GM12878 (cell line): ENCODE data around the gene SSR2. TPM values are rescaled to one million over a fixed set of nuclear protein-coding genes. Genes with fewer than 3 reads are reported as not detected.

Source experiments
- ATAC-seq: fragments of 200-7000 bp; cut with Tn5 transposase; 3 replicates; pipeline ENCODE4 v1.9.1; 2020; ENCODE audit warnings: mild to moderate bottlenecking, moderate library complexity
- BruUV-seq: library from RNA; stranded (reverse); fragments of 400-500 nt; replicated peaks from 2 replicates; lab custom pipeline; 2021; lab: Mats Ljungman, UMichigan
- CTCF ChIA-PET: fragments of 300-600 bp; sonication (Branson Sonifier 250); formaldehyde crosslinking; extraction: SDS; loops from one replicate; lab custom pipeline; 2021; ENCODE audit warnings: inconsistent platforms; lab: Yijun Ruan, JAX
- POLR2A ChIA-PET: fragments of 350-600 bp; formaldehyde crosslinking; extraction: SDS; loops from one replicate; lab custom pipeline; 2021; ENCODE audit warnings: inconsistent platforms; lab: Charles Lee
- RAD21 ChIA-PET: fragments of 300-600 bp; sonication (Branson Sonifier 250); formaldehyde crosslinking; loops from one replicate; lab custom pipeline; 2023; ENCODE audit warnings: antibody characterized with exemption; ENCODE audit not compliant: unreplicated experiment; lab: Charles Lee
- SMC1A ChIA-PET: fragments of 300-600 bp; sonication (Branson Sonifier 250); formaldehyde crosslinking; loops from one replicate; lab custom pipeline; 2023; ENCODE audit not compliant: unreplicated experiment, uncharacterized antibody; lab: Charles Lee
- DNase-seq: peaks from one replicate; pipeline ENCODE4 v3.0.0-alpha.2; 2011; ENCODE audit warnings: low read depth, low spot score
- FAIRE-seq: peaks from 3 replicates; lab custom pipeline; 2011; peaks lifted over from hg19 to GRCh38; lab: Jason Lieb, UNC
- H2AFZ ChIP-seq: 2 replicates; pipeline ENCODE4 v1.6.0; 2011; ENCODE audit warnings: low read depth, low read length, control low read depth; ENCODE audit not compliant: control insufficient read depth
- H3K27ac ChIP-seq: 2 replicates; pipeline ENCODE4 v1.5.1; 2011; ENCODE audit warnings: control low read depth; ENCODE audit not compliant: control insufficient read depth, insufficient read depth
- H3K27me3 ChIP-seq, 2 experiments: replicated peaks in 1 of 2; 2 replicates each; pipeline versions ENCODE4 v1.6.0 to v1.6.1; 2011; ENCODE audit warnings: low read length in 1 of 2; ENCODE audit not compliant: control insufficient read depth in 2 of 2, insufficient read depth in 2 of 2
- H3K36me3 ChIP-seq, 2 experiments: 2 replicates each; pipeline ENCODE4 v1.5.1; 2011; ENCODE audit warnings: low read length in 1 of 2; ENCODE audit not compliant: control insufficient read depth in 2 of 2, insufficient read depth in 2 of 2
- H3K4me1 ChIP-seq: 2 replicates; pipeline ENCODE4 v1.6.1; 2011; ENCODE audit warnings: mild to moderate bottlenecking, low read length, moderate library complexity, mixed read lengths; ENCODE audit not compliant: control insufficient read depth, insufficient read depth
- H3K4me2 ChIP-seq: 2 replicates; pipeline ENCODE4 v1.6.0; 2011; ENCODE audit warnings: control low read depth; ENCODE audit not compliant: control insufficient read depth, insufficient read depth
- H3K4me3 ChIP-seq: fragments of 200-600 bp; sonication (generic); 2 replicates; pipeline ENCODE4 v1.5.1; 2016
- H3K79me2 ChIP-seq: 2 replicates; pipeline ENCODE4 v1.6.0; 2011; ENCODE audit warnings: low read length; ENCODE audit not compliant: control insufficient read depth, insufficient read depth
- H3K9ac ChIP-seq: 2 replicates; pipeline ENCODE4 v1.8.0; 2011; ENCODE audit warnings: low read length, control low read depth, mixed read lengths; ENCODE audit not compliant: control insufficient read depth, insufficient read depth
- H3K9me3 ChIP-seq: replicated peaks from 3 replicates; pipeline ENCODE4 v1.5.1; 2011; ENCODE audit warnings: mild to moderate bottlenecking, low read length; ENCODE audit not compliant: control insufficient read depth, insufficient read depth
- H4K20me1 ChIP-seq: 2 replicates; pipeline ENCODE4 v1.6.0; 2011; ENCODE audit not compliant: control insufficient read depth, insufficient read depth
- DPF2 ChIP-seq: fragments of 450-650 bp; IDR thresholded peaks from 2 replicates; pipeline ENCODE4 v1.6.1; 2017; ENCODE audit warnings: mild to moderate bottlenecking
- HCFC1 ChIP-seq: fragments of 150-350 bp; IDR thresholded peaks from 2 replicates; pipeline ENCODE4 v1.6.1; 2014; ENCODE audit warnings: low read length
- MEF2A ChIP-seq: IDR thresholded peaks from 2 replicates; pipeline ENCODE4 v1.6.1; 2011; ENCODE audit warnings: low read depth, mild to moderate bottlenecking, low read length, moderate library complexity; ENCODE audit not compliant: insufficient read depth
- NBN ChIP-seq: fragments of 450-650 bp; IDR thresholded peaks from 2 replicates; pipeline ENCODE4 v1.6.1; 2016
- PAX5 ChIP-seq: IDR thresholded peaks from 2 replicates; pipeline ENCODE4 v1.6.1; 2011; ENCODE audit warnings: low read depth, low read length, borderline replicate concordance
- PAX8 ChIP-seq: fragments of 450-650 bp; IDR thresholded peaks from 2 replicates; pipeline ENCODE4 v1.6.1; 2017; ENCODE audit warnings: mild to moderate bottlenecking, moderate library complexity
- POLR2AphosphoS2 ChIP-seq: IDR thresholded peaks from 2 replicates; pipeline ENCODE4 v1.6.1; 2011; ENCODE audit warnings: low read depth, mild to moderate bottlenecking, low read length, improper control_type of control experiment, moderate library complexity
- RAD51 ChIP-seq: fragments of 450-650 bp; IDR thresholded peaks from 2 replicates; pipeline ENCODE4 v1.6.1; 2016; ENCODE audit warnings: moderate library complexity, mild to moderate bottlenecking, inconsistent platforms
- SREBF2 ChIP-seq: IDR thresholded peaks from 2 replicates; pipeline ENCODE4 v1.6.1; 2012; ENCODE audit warnings: mild to moderate bottlenecking, low read length
- TARDBP ChIP-seq: IDR thresholded peaks from 2 replicates; pipeline ENCODE4 v1.6.1; 2016; ENCODE audit warnings: borderline replicate concordance
- TBL1XR1 ChIP-seq: IDR thresholded peaks from 2 replicates; pipeline ENCODE4 v1.6.1; 2012; ENCODE audit warnings: low read depth, low read length, improper control_type of control experiment
- YBX1 ChIP-seq: fragments of 450-650 bp; IDR thresholded peaks from 2 replicates; pipeline ENCODE4 v1.6.1; 2016; ENCODE audit warnings: antibody characterized with exemption
- WGBS: methylation state at CpG from one replicate; pipeline ENCODE4 v1.1.6; 2016; ENCODE audit warnings: low lambda C conversion rate; ENCODE audit not compliant: insufficient replicate concordance, insufficient coverage; ENCODE audit errors: missing lambda C conversion rate; 5-methylcytosine and 5-hydroxymethylcytosine counted together
- in situ Hi-C: fragments of 300-500 bp; cut with MboI; formaldehyde crosslinking; loops from 9 replicates; pipeline ENCODE4 v1.14.3; 2018; ENCODE audit warnings: mixed read lengths
- intact Hi-C: fragments of 100-400 bp; cut with micrococcal nuclease; formaldehyde crosslinking; loops from one replicate; pipeline ENCODE4 v1.14.2; 2022; ENCODE audit not compliant: unreplicated experiment
- polyA plus RNA-seq, 11 experiments: library from polyadenylated mRNA; depleted of rRNA in 4 of 11; unstranded in 6 of 11; stranded (reverse) in 5 of 11; fragments of >200 nt; fragmentation: Nextera tagmentation in 4 of 11; fragmentation: Illumina TruSeq in 1 of 11; extraction: Ambion mirVana in 4 of 11; extraction: Trizol in 1 of 11; gene quantifications; 1 replicate in 1 of 11; 2 replicates in 10 of 11; pipeline versions ENCODE4 v1.2.1 to v1.2.3, GENCODE V29; 2011 to 2016; ENCODE audit warnings: inconsistent platforms in 2 of 11, missing spikeins in 2 of 11, low read depth in 1 of 11
- total RNA-seq, 4 experiments: library from RNA; depleted of rRNA in 3 of 4; stranded (reverse); fragments of >200 nt in 3 of 4; fragmentation: Illumina TruSeq in 1 of 4; extraction: Trizol in 1 of 4; gene quantifications; 2 replicates each; pipeline versions ENCODE4 v1.2.1 to v1.2.3, GENCODE V29; 2013 to 2021
- TF ChIP-seq, protein P1 (sequence below): fragments of 450-650 bp; IDR thresholded peaks from 2 replicates; pipeline ENCODE4 v1.6.1; 2016; ENCODE audit warnings: mild to moderate bottlenecking
- TF ChIP-seq, protein P2 (sequence below): fragments of 450-650 bp; IDR thresholded peaks from 2 replicates; pipeline ENCODE4 v1.6.1; 2014; ENCODE audit warnings: mild to moderate bottlenecking

Gene SSR2
- total and polyA plus RNA-seq, 10 of the 15 experiments (the other 5 are each of a cell fraction or from before 2014, with no cell fraction given) = 207 to 553 (median 315) TPM

DNA sequence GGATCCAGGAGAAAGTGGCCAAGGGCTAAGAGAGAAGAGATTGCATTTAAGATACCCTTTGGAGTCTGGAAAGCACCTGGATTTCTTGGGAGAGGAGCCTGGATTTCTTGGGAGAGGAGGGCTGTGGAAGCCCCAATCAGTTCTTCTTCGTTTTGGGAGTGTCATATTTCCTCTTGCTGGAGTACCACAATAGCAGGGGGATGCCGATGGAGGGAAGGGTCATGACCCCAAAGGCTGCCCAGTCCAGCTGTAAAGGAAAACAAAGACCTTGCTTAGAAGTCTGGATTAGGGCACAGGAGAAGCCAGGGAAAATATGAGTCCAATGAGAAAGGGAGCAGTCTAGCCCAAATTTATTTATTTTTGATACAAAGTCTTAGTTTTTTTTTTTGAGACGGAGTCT lies 11.3 kb downstream of the SSR2 start:
- SMC1A ChIA-PET = interaction anchor here (0.7 to 1.9 kb wide), 3 partner anchors 28 to 232 kb away, joined by 3 to 4 read pairs (median 3); no protein-coding TSS in a partner anchor
- intact Hi-C loops (no loop called here), in situ Hi-C loops (no loop called here)
- H4K20me1 ChIP-seq = no peaks in the 10 kb centered on the region
- BruUV-seq = no TSS peak
- ATAC-seq = no peak
- H3K79me2 ChIP-seq = no peaks in the 10 kb centered on the region
- FAIRE-seq = no peak
- WGBS = 81% methylated on average over 3 of the region's 3 CpGs
- RAD21 ChIA-PET = interaction anchor here (1.4 kb wide), 1 partner anchor 57 kb away, joined by 5 read pairs; no protein-coding TSS in a partner anchor
- H3K27ac ChIP-seq = no peak overlapping the region
- H3K9ac ChIP-seq = no peak overlapping the region
- CTCF ChIA-PET = interaction anchor here (1.4 to 2.6 kb wide), 2 partner anchors 20 to 57 kb away, joined by 8 to 13 read pairs; no protein-coding TSS in a partner anchor
- H3K36me3 ChIP-seq = peaks cover 13 to 22% of the 10 kb centered on the region in 2 experiments
- H3K4me2 ChIP-seq = no peak overlapping the region
- no peaks in the 10 kb centered on the region for H3K27me3 ChIP-seq
- H3K9me3 ChIP-seq = no peaks in the 10 kb centered on the region
- POLR2A ChIA-PET = no interaction called here
- no peak overlapping the region for H2AFZ ChIP-seq
- H3K4me1 ChIP-seq = peaks cover 28% of the 10 kb centered on the region
- no peak overlapping the region for H3K4me3 ChIP-seq
- no peak for DNase-seq
- TF ChIP-seq, protein P1, sequence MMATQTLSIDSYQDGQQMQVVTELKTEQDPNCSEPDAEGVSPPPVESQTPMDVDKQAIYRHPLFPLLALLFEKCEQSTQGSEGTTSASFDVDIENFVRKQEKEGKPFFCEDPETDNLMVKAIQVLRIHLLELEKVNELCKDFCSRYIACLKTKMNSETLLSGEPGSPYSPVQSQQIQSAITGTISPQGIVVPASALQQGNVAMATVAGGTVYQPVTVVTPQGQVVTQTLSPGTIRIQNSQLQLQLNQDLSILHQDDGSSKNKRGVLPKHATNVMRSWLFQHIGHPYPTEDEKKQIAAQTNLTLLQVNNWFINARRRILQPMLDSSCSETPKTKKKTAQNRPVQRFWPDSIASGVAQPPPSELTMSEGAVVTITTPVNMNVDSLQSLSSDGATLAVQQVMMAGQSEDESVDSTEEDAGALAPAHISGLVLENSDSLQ = no peak
- no peak for TF ChIP-seq DPF2
- no peak for TF ChIP-seq TARDBP
- TF ChIP-seq, protein P2, sequence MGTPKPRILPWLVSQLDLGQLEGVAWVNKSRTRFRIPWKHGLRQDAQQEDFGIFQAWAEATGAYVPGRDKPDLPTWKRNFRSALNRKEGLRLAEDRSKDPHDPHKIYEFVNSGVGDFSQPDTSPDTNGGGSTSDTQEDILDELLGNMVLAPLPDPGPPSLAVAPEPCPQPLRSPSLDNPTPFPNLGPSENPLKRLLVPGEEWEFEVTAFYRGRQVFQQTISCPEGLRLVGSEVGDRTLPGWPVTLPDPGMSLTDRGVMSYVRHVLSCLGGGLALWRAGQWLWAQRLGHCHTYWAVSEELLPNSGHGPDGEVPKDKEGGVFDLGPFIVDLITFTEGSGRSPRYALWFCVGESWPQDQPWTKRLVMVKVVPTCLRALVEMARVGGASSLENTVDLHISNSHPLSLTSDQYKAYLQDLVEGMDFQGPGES = no peak
- TF ChIP-seq NBN = no peak
- no peak for TF ChIP-seq PAX5
- no peak for TF ChIP-seq SREBF2
- no peak for TF ChIP-seq PAX8
- no peak for TF ChIP-seq HCFC1
- no peak for TF ChIP-seq POLR2AphosphoS2
- no peak for TF ChIP-seq TBL1XR1
- TF ChIP-seq RAD51 = no peak
- no peak for TF ChIP-seq YBX1
- no peak for TF ChIP-seq MEF2A
